Measurements from ENCODE around the gene PRICKLE2. TPM values are rescaled to one million over a fixed set of nuclear protein-coding genes. Genes with fewer than 3 reads are reported as not detected.

PRICKLE2 gene
- total RNA-seq, 1 experiment from 2014 or later, result 9.6 TPM

DNA sequence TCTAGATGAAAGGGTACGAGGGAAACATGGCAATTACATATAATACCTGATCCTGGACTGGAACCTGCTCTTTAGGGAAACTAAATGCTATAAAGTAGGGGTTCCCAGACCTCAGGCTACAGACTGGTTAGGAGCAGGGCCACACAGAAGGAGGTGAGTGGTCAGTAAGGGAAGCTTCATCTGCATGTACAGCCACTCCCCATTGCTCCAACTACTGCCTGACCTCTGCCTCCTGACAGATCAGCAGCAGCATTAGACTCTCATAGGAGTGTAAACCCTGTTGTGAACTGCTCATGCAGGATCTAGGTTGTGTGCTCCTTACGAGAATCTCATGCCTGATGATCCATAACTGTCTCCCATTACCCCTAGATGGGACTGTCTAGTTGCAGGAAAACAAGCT is 123.1 kb downstream of the PRICKLE2 start:
- CTCF ChIA-PET, result no interaction called here
- POLR2A ChIA-PET, result no interaction called here

GRCh38 chr3:64099316-64099715 is 126.0 kb downstream of the PRICKLE2 start:
- no peak for DNase-seq (ENCODE audit: unreplicated experiment)
- Mint-ChIP-seq H3K27me3 (ENCODE audit: insufficient read depth, unreplicated experiment) (no peaks in the 10 kb centered on the region), H3K27ac (ENCODE audit: low read depth, unreplicated experiment) (no peak overlapping the region), H3K4me3 (ENCODE audit: unreplicated experiment) (no peak overlapping the region), H3K4me1 (ENCODE audit: insufficient read depth, unreplicated experiment) (no peaks in the 10 kb centered on the region), H3K9me3 (ENCODE audit: unreplicated experiment) (no peaks in the 10 kb centered on the region), H3K36me3 (ENCODE audit: insufficient read depth, unreplicated experiment) (peaks cover 12% of the 10 kb centered on the region)
- no peak for TF ChIP-seq CTCF (IDR thresholded peaks at IDR 0.05; ENCODE audit: unreplicated experiment)
- CTCF ChIA-PET, result interaction anchor here (0.6 kb wide), 1 partner anchor 317 kb away, joined by 3 read pairs; no protein-coding TSS in a partner anchor
- no TSS peak for BruUV-seq (replicated peaks)
- intact Hi-C loops (cut with micrococcal nuclease), result no loop called here
- POLR2A ChIA-PET, result interaction anchor here (1.1 kb wide), 1 partner anchor 11 kb away, joined by 3 read pairs; no protein-coding TSS in a partner anchor

More for the DNA sequence above, 123.1 kb downstream of the PRICKLE2 start:
- intact Hi-C loops (cut with micrococcal nuclease), result no loop called here
- no peak for DNase-seq (ENCODE audit: unreplicated experiment)
- Mint-ChIP-seq H3K9me3 (ENCODE audit: unreplicated experiment) (no peaks in the 10 kb centered on the region), H3K36me3 (ENCODE audit: insufficient read depth, unreplicated experiment) (peaks cover 7% of the 10 kb centered on the region), H3K4me3 (ENCODE audit: unreplicated experiment) (no peak overlapping the region), H3K4me1 (ENCODE audit: insufficient read depth, unreplicated experiment) (peaks cover 7% of the 10 kb centered on the region), H3K27me3 (ENCODE audit: insufficient read depth, unreplicated experiment) (no peaks in the 10 kb centered on the region), H3K27ac (ENCODE audit: low read depth, unreplicated experiment) (no peak overlapping the region)
- no TSS peak for BruUV-seq (replicated peaks)
- no peak for TF ChIP-seq CTCF (IDR thresholded peaks at IDR 0.05; ENCODE audit: unreplicated experiment)

DNA sequence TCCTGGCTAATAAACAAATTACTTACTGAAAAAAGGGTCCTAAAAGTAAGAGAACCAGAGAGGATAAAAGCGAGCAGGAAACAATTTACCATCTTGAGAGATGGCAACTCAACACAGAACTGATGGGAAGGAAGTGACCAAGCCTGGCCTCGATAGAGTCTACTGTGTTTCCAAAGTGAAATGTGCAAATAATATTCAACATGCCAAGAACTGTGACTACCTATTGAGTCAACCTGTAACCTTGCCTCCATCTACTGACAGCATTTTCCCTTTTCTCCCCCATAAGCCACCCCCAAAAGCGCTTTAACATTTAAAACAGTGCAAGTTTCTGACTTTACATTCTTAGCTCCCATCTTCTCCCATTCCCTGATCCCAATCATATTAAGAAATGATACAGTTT is 126.6 kb downstream of the PRICKLE2 start:
- ChIA-PET CTCF (interaction anchor here (0.6 kb wide), 1 partner anchor 318 kb away, joined by 3 read pairs; no protein-coding TSS in a partner anchor), POLR2A (interaction anchor here (1.1 kb wide), 1 partner anchor 10 kb away, joined by 3 read pairs; no protein-coding TSS in a partner anchor)
- no peak overlapping the region for H3K27ac Mint-ChIP-seq (ENCODE audit: low read depth, unreplicated experiment)
- no peak overlapping the region for H3K4me3 Mint-ChIP-seq (ENCODE audit: unreplicated experiment)
- H3K4me1 Mint-ChIP-seq (ENCODE audit: insufficient read depth, unreplicated experiment), result no peaks in the 10 kb centered on the region
- TF ChIP-seq CTCF (IDR thresholded peaks at IDR 0.05; ENCODE audit: unreplicated experiment), result no peak
- peaks cover 12% of the 10 kb centered on the region for H3K36me3 Mint-ChIP-seq (ENCODE audit: insufficient read depth, unreplicated experiment)
- intact Hi-C loops (cut with micrococcal nuclease), result no loop called here
- DNase-seq (ENCODE audit: unreplicated experiment), result no peak
- no peaks in the 10 kb centered on the region for H3K27me3 Mint-ChIP-seq (ENCODE audit: insufficient read depth, unreplicated experiment)
- H3K9me3 Mint-ChIP-seq (ENCODE audit: unreplicated experiment), result no peaks in the 10 kb centered on the region
- BruUV-seq (replicated peaks), result no TSS peak

- no TSS peak for BruUV-seq (replicated peaks)
- intact Hi-C loops (cut with micrococcal nuclease), result no loop called here
- ChIA-PET CTCF (no interaction called here), POLR2A (no interaction called here)
- no peak overlapping the region for H3K27ac Mint-ChIP-seq (ENCODE audit: low read depth, unreplicated experiment)
- TF ChIP-seq CTCF (IDR thresholded peaks at IDR 0.05; ENCODE audit: unreplicated experiment), result no peak
- H3K27me3 Mint-ChIP-seq (ENCODE audit: insufficient read depth, unreplicated experiment), result no peaks in the 10 kb centered on the region
- no peak for DNase-seq (ENCODE audit: unreplicated experiment)
- H3K4me1 Mint-ChIP-seq (ENCODE audit: insufficient read depth, unreplicated experiment), result no peaks in the 10 kb centered on the region
- H3K36me3 Mint-ChIP-seq (ENCODE audit: insufficient read depth, unreplicated experiment), result peaks cover 10% of the 10 kb centered on the region
- H3K9me3 Mint-ChIP-seq (ENCODE audit: unreplicated experiment), result no peaks in the 10 kb centered on the region
- no peak overlapping the region for H3K4me3 Mint-ChIP-seq (ENCODE audit: unreplicated experiment)
These were observed 127.3 kb downstream of the PRICKLE2 start for GRCh38 chr3:64097920-64098319.

Data from MCF 10A (cell line).